ENCODE data around the gene GPAT3. TPM values are rescaled to one million over a fixed set of nuclear protein-coding genes. Genes with fewer than 3 reads are reported as not detected.
"Not testable (repeated sequence)": the region's sequence is repeated elsewhere in the genome, so short reads cannot be mapped to it uniquely, and the experiment has no call there.

GPAT3 gene
- total RNA-seq, 1 donor from 2014 or later: 0.99 TPM

DNA sequence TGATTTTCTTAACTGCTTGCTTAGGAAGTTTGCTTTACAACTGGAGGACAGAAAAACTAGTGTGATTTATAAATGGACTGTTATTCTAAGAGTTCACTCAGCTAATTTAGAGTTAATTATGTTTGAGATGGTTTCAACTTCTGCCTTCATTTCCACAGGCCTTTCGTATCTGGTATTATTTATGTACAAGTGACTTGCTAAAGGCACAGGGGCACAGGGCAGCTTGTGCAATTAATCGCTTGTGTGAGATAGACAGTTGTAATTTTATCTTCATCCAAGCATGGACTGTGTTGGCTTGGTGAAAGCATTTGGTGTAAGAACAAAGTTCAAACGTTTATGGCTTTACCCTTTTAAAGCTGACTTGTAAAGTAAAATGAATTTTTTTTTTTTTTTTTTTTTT, 38.3 kb downstream of the GPAT3 start:
- TF ChIP-seq EZH2 (IDR thresholded peaks at IDR 0.05) (no peak), CTCF (IDR thresholded peaks at IDR 0.05) (no peak), EZH2phosphoT487 (IDR thresholded peaks at IDR 0.05) (no peak)
- Histone ChIP-seq H3K27ac (no peak overlapping the region), H3K79me2 (ENCODE audit: low read depth) (no peaks in the 10 kb centered on the region), H3K4me1 (no peaks in the 10 kb centered on the region), H2AFZ (replicated peaks) (no peak overlapping the region), H3K36me3 (no peaks in the 10 kb centered on the region), H3K9me3 (ENCODE audit: low read depth) (no peaks in the 10 kb centered on the region), H3K27me3 (no peaks in the 10 kb centered on the region), H4K20me1 (ENCODE audit: low read depth) (no peaks in the 10 kb centered on the region), H3K4me2 (no peak overlapping the region), H3K4me3 (no peak overlapping the region), H3K9ac (no peak overlapping the region), H3F3A (ENCODE audit: low read depth) (no peaks in the 10 kb centered on the region)
- Mint-ChIP-seq H3K9me3 (no peaks in the 10 kb centered on the region), H3K27me3 (ENCODE audit: insufficient read depth, low read depth) (peaks cover 3% of the 10 kb centered on the region), H3K36me3 (no peaks in the 10 kb centered on the region), H3K4me3 (no peak overlapping the region), H3K27ac (no peak overlapping the region), H3K4me1 (no peaks in the 10 kb centered on the region)
- DNase-seq (ENCODE audit: low spot score): no peak

- not testable (repeated sequence) for H3K4me1 ChIP-seq; H3K4me3 ChIP-seq; H3K79me2 ChIP-seq (ENCODE audit: low read depth); H3K4me2 ChIP-seq; H3K9me3 Mint-ChIP-seq; H3K27me3 ChIP-seq; H3K27me3 Mint-ChIP-seq (ENCODE audit: insufficient read depth, low read depth); H3K4me1 Mint-ChIP-seq; H3K36me3 Mint-ChIP-seq; H3K27ac Mint-ChIP-seq; H2AFZ ChIP-seq (replicated peaks); H3K36me3 ChIP-seq; H4K20me1 ChIP-seq (ENCODE audit: low read depth); H3K9ac ChIP-seq; H3K27ac ChIP-seq; H3K9me3 ChIP-seq (ENCODE audit: low read depth); DNase-seq (ENCODE audit: low spot score); H3F3A ChIP-seq (ENCODE audit: low read depth); H3K4me3 Mint-ChIP-seq
Measured at GRCh38 chr4:83576237-83576636, 40.3 kb downstream of the GPAT3 start.

GRCh38 chr4:83581411-83582288, 45.7 kb downstream of the GPAT3 start:
- TF ChIP-seq CTCF (IDR thresholded peaks at IDR 0.05): no peak
- TF ChIP-seq EZH2phosphoT487 (IDR thresholded peaks at IDR 0.05): no peak
- TF ChIP-seq EZH2 (IDR thresholded peaks at IDR 0.05): no peak
- DNase-seq (ENCODE audit: low spot score): no peak
- Histone ChIP-seq H3K9me3 (ENCODE audit: low read depth) (no peaks in the 10 kb centered on the region), H3K9ac (no peak overlapping the region), H2AFZ (replicated peaks) (no peak overlapping the region), H3F3A (ENCODE audit: low read depth) (no peaks in the 10 kb centered on the region), H3K4me1 (peaks cover 2% of the 10 kb centered on the region), H3K79me2 (ENCODE audit: low read depth) (no peaks in the 10 kb centered on the region), H3K4me3 (no peak overlapping the region), H3K27me3 (no peaks in the 10 kb centered on the region), H4K20me1 (ENCODE audit: low read depth) (no peaks in the 10 kb centered on the region), H3K27ac (no peak overlapping the region), H3K36me3 (no peaks in the 10 kb centered on the region), H3K4me2 (no peak overlapping the region)
- Mint-ChIP-seq H3K4me3 (no peak overlapping the region), H3K4me1 (no peaks in the 10 kb centered on the region), H3K27me3 (ENCODE audit: insufficient read depth, low read depth) (peaks cover 2% of the 10 kb centered on the region), H3K27ac (no peak overlapping the region), H3K9me3 (peaks cover 2% of the 10 kb centered on the region), H3K36me3 (no peaks in the 10 kb centered on the region)

DNA sequence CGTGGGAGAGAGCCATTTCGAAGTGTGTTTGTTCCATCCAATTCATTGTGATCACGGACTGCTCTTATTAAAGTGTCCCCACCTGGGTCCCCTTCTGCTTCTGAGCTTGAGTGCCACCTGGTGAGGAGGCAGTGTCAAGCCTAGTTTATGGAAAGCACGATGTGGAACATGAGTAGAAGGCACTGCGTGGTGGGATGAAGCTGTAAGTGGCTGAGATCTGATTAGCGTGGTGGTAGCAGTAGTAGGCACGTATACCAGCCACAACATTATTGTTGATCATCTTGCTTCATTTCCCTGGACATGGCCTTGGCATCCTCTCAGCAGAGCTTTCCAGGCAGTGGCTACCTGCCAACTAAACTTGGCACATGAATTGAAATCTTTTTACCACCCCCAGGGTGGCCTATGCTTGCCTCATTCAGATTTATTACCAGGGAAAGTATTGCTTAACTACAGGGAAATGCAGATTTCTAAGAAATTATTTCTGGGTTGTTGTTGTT, 46.4 kb downstream of the GPAT3 start:
- TF ChIP-seq EZH2 (IDR thresholded peaks at IDR 0.05) (no peak), EZH2phosphoT487 (IDR thresholded peaks at IDR 0.05) (no peak), CTCF (IDR thresholded peaks at IDR 0.05) (no peak)

More for the DNA sequence above, 46.4 kb downstream of the GPAT3 start:
- Histone ChIP-seq H3K9me3 (ENCODE audit: low read depth) (no peaks in the 10 kb centered on the region), H3K79me2 (ENCODE audit: low read depth) (no peaks in the 10 kb centered on the region), H4K20me1 (ENCODE audit: low read depth) (no peaks in the 10 kb centered on the region), H3K9ac (no peak overlapping the region), H2AFZ (replicated peaks) (no peak overlapping the region), H3K36me3 (no peaks in the 10 kb centered on the region), H3K4me2 (no peak overlapping the region), H3K27me3 (no peaks in the 10 kb centered on the region), H3K4me3 (no peak overlapping the region), H3K4me1 (peaks cover 2% of the 10 kb centered on the region), H3K27ac (no peak overlapping the region), H3F3A (ENCODE audit: low read depth) (no peaks in the 10 kb centered on the region)
- no peaks in the 10 kb centered on the region for H3K36me3 Mint-ChIP-seq
- no peaks in the 10 kb centered on the region for H3K4me1 Mint-ChIP-seq
- peaks cover 2% of the 10 kb centered on the region for H3K27me3 Mint-ChIP-seq (ENCODE audit: insufficient read depth, low read depth)
- peaks cover 2% of the 10 kb centered on the region for H3K9me3 Mint-ChIP-seq
- no peak overlapping the region for H3K4me3 Mint-ChIP-seq
- no peak overlapping the region for H3K27ac Mint-ChIP-seq
- no peak for DNase-seq (ENCODE audit: low spot score)
